ENCODE data around the gene HMX3.

- TF ChIP-seq POLR2AphosphoS5 (IDR thresholded peaks at IDR 0.05) (peak; percentile 38), CTCF (IDR thresholded peaks at IDR 0.05; ENCODE audit: poor library complexity, severe bottlenecking) (no peak), RAD21 (conservative IDR thresholded peaks at IDR 0.05) (no peak), EZH2 (IDR thresholded peaks at IDR 0.05; ENCODE audit: borderline replicate concordance, insufficient read depth, low read length, poor library complexity, severe bottlenecking) (no peak), EP300 (conservative IDR thresholded peaks at IDR 0.05; ENCODE audit: poor library complexity, severe bottlenecking) (no peak), REST (IDR thresholded peaks at IDR 0.05; ENCODE audit: borderline replicate concordance) (no peak), MXI1 (conservative IDR thresholded peaks at IDR 0.05; ENCODE audit: poor library complexity, severe bottlenecking) (no peak), SMC3 (conservative IDR thresholded peaks at IDR 0.05; ENCODE audit: poor library complexity) (no peak), TAF1 (IDR thresholded peaks at IDR 0.05; ENCODE audit: low read depth) (no peak)
Observed at GRCh38 chr10:123092635-123093414, 42.9 kb upstream of the HMX3 start.
